CD4-positive, CD25-positive, alpha-beta regulatory T cell (primary cell): ENCODE measurements around the gene KCNH2. TPM values are rescaled to one million over a fixed set of nuclear protein-coding genes. Genes with fewer than 3 reads are reported as not detected.
A peak's percentile ranks its signal among the peaks of the same experiment; 100 is the strongest.

ENCODE experiments used
- ATAC-seq, 2 donors: fragments of 150-1000 bp; cut with Tn5 transposase; one replicate each; pipeline ENCODE4 v1.10.0; 2021; ENCODE audit warnings: low read depth in 2 of 2, moderate number of reproducible peaks in 2 of 2, moderate library complexity in 1 of 2
- DNase-seq, 3 donors: peaks; one replicate each; pipeline versions ENCODE4 v3.0.0 to v3.0.0-alpha.2; 2012 to 2022; ENCODE audit warnings: mixed read lengths in 1 of 3
- H3K27ac ChIP-seq: one replicate; pipeline ENCODE4 v1.7.0; 2013; ENCODE audit warnings: mild to moderate bottlenecking, low read length; ENCODE audit not compliant: insufficient read depth, poor library complexity, severe bottlenecking
- H3K27me3 ChIP-seq: one replicate; pipeline ENCODE4 v1.7.0; 2013; ENCODE audit warnings: low read length; ENCODE audit not compliant: control insufficient read depth, insufficient read depth
- H3K36me3 ChIP-seq: one replicate; pipeline ENCODE4 v1.7.0; 2013; ENCODE audit warnings: mild to moderate bottlenecking, low read length, moderate library complexity; ENCODE audit not compliant: control insufficient read depth, insufficient read depth
- H3K4me1 ChIP-seq: 2 replicates; pipeline ENCODE4 v1.7.0; 2013; ENCODE audit warnings: mild to moderate bottlenecking, low read length; ENCODE audit not compliant: insufficient read depth, control insufficient read depth, poor library complexity, severe bottlenecking
- H3K4me3 ChIP-seq: one replicate; pipeline ENCODE4 v1.7.0; 2013; ENCODE audit warnings: low read depth, mild to moderate bottlenecking, low read length, moderate library complexity
- H3K9me3 ChIP-seq, 2 experiments: 1 replicate in 1 of 2; 2 replicates in 1 of 2; pipeline ENCODE4 v1.7.0; 2013; ENCODE audit warnings: low read length in 2 of 2, mild to moderate bottlenecking in 1 of 2, moderate library complexity in 1 of 2; ENCODE audit not compliant: control insufficient read depth in 2 of 2
- H3K27ac Mint-ChIP-seq, 3 donors: one replicate each; pipeline ENCODE4 v1.8.0; 2020 to 2022; ENCODE audit warnings: mild to moderate bottlenecking in 3 of 3, mixed read lengths in 3 of 3, moderate library complexity in 2 of 3
- H3K27me3 Mint-ChIP-seq: one replicate; pipeline ENCODE4 v1.8.0; 2022; ENCODE audit warnings: mild to moderate bottlenecking, mixed read lengths
- H3K36me3 Mint-ChIP-seq: one replicate; pipeline ENCODE4 v1.8.0; 2020; ENCODE audit warnings: mixed read lengths
- H3K4me1 Mint-ChIP-seq, 4 donors: one replicate each; pipeline ENCODE4 v1.8.0; 2020 to 2022; ENCODE audit warnings: mixed read lengths in 4 of 4, mild to moderate bottlenecking in 1 of 4
- H3K4me3 Mint-ChIP-seq, 4 donors: one replicate each; pipeline ENCODE4 v1.8.0; 2020 to 2022; ENCODE audit warnings: mild to moderate bottlenecking in 4 of 4, mixed read lengths in 4 of 4, moderate library complexity in 3 of 4
- H3K9me3 Mint-ChIP-seq, 7 donors: one replicate each; pipeline ENCODE4 v1.8.0; 2020 to 2022; ENCODE audit warnings: mixed read lengths in 7 of 7, mild to moderate bottlenecking in 3 of 7, moderate library complexity in 2 of 7
- polyA plus RNA-seq, 4 donors: library from polyadenylated mRNA; unstranded; fragments of 300-500 nt; fragmentation: Illumina TruSeq; gene quantifications; one replicate each; pipeline ENCODE4 v1.2.3, GENCODE V29; 2021
- total RNA-seq: library from RNA; stranded (reverse); gene quantifications from one replicate; pipeline ENCODE4 v1.2.3, GENCODE V29; 2022

The KCNH2 gene
- total and polyA plus RNA-seq, 5 donors from 2014 or later, result 0.83 to 3.5 (median 1.6) TPM

DNA sequence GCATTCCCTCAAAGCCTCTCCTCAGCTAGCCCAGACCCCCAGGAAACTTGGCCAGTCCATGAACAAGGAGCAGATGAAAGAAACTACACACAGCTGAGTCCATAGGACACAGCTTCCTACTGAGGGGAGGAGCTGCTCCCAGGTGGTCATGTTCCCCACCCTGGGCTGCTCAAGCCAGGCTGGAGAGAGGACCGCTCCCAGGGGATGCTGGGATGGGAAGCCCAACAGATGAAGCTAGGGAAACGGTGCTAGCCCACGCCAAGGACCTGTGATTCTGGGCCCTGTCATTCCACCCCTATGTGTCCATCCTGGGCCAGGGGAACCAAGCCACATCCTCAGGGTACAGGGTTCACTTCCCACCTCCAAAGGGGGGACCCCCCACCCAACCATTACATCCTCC, 19.0 kb downstream of the KCNH2 start:
- ATAC-seq, result no peak
- no peak for DNase-seq
- Mint-ChIP-seq H3K4me1 (peaks cover 0 to 23% (median 6%) of the 10 kb centered on the region in 4 donors), H3K27ac (no peak overlapping the region), H3K9me3 (no peaks in the 10 kb centered on the region), H3K27me3 (peaks cover 40% of the 10 kb centered on the region), H3K4me3 (no peak overlapping the region), H3K36me3 (peaks cover 5% of the 10 kb centered on the region)
- Histone ChIP-seq H3K36me3 (no peaks in the 10 kb centered on the region), H3K4me3 (no peak overlapping the region), H3K27me3 (peaks cover 5% of the 10 kb centered on the region), H3K9me3 (no peaks in the 10 kb centered on the region), H3K27ac (no peak overlapping the region), H3K4me1 (peaks cover 6% of the 10 kb centered on the region)

GRCh38 chr7:150958597-150958996, 19.5 kb downstream of the KCNH2 start:
- H3K27me3 ChIP-seq, result peaks cover 5% of the 10 kb centered on the region
- peaks cover 5% of the 10 kb centered on the region for H3K36me3 Mint-ChIP-seq
- no peak for DNase-seq
- H3K27ac ChIP-seq, result no peak overlapping the region
- H3K4me3 ChIP-seq, result no peak overlapping the region
- no peak for ATAC-seq
- peaks cover 40% of the 10 kb centered on the region for H3K27me3 Mint-ChIP-seq
- peaks cover 0 to 23% (median 6%) of the 10 kb centered on the region in 4 donors for H3K4me1 Mint-ChIP-seq
- no peaks in the 10 kb centered on the region for H3K36me3 ChIP-seq
- no peak overlapping the region for H3K27ac Mint-ChIP-seq
- no peak overlapping the region for H3K4me3 Mint-ChIP-seq
- H3K9me3 Mint-ChIP-seq, result no peaks in the 10 kb centered on the region
- no peaks in the 10 kb centered on the region for H3K9me3 ChIP-seq
- peaks cover 6% of the 10 kb centered on the region for H3K4me1 ChIP-seq

DNA sequence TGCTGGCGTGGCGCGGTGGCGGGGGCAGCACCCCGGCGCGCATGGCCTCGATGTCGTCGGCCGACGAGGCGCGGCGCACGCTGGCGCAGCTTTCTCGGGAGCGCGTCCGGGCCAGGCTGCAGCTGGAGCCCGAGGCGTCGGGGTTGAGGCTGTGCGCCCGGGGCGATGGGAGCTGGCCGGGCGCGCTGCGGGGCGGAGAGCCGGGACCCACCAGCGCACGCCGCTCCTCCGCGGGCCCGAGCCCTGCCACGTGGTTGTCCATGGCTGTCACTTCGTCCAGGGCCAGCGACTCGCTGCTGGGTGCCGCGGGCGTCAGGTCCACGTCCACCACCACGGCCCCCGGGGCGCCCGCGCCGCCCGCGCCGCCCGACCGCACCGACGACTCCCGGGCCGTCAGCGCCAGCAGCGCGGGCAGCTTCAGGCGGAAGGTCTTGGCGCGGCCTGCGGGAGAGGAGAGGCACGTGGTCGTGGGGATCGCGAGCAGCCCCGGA, 20.0 kb downstream of the KCNH2 start:
- Histone ChIP-seq H3K9me3 (no peaks in the 10 kb centered on the region), H3K4me1 (peaks cover 6% of the 10 kb centered on the region), H3K27me3 (peaks cover 5% of the 10 kb centered on the region), H3K36me3 (no peaks in the 10 kb centered on the region), H3K4me3 (no peak overlapping the region), H3K27ac (no peak overlapping the region)
- peaks cover 5% of the 10 kb centered on the region for H3K36me3 Mint-ChIP-seq
- H3K27ac Mint-ChIP-seq, result no peak overlapping the region
- no peak for DNase-seq
- no peaks in the 10 kb centered on the region for H3K9me3 Mint-ChIP-seq
- peaks cover 40% of the 10 kb centered on the region for H3K27me3 Mint-ChIP-seq
- H3K4me3 Mint-ChIP-seq, result no peak overlapping the region
- peaks cover 0 to 22% (median 6%) of the 10 kb centered on the region in 4 donors for H3K4me1 Mint-ChIP-seq
- ATAC-seq, result no peak

GRCh38 chr7:150957133-150958020, 20.7 kb downstream of the KCNH2 start:
- no peaks in the 10 kb centered on the region for H3K36me3 ChIP-seq
- Mint-ChIP-seq H3K4me1 (peaks cover 0 to 19% (median 6%) of the 10 kb centered on the region in 4 donors), H3K27me3 (peaks cover 36% of the 10 kb centered on the region), H3K9me3 (no peaks in the 10 kb centered on the region), H3K36me3 (peaks cover 5% of the 10 kb centered on the region), H3K27ac (peak overlapping the region in 1 of 3 donors; percentile 8), H3K4me3 (no peak overlapping the region)
- no peak overlapping the region for H3K4me3 ChIP-seq
- no peaks in the 10 kb centered on the region for H3K9me3 ChIP-seq
- DNase-seq, result no peak
- H3K4me1 ChIP-seq, result no peaks in the 10 kb centered on the region
- no peak overlapping the region for H3K27ac ChIP-seq
- no peak for ATAC-seq
- H3K27me3 ChIP-seq, result peaks cover 5% of the 10 kb centered on the region

GRCh38 chr7:150956395-150957132, 21.6 kb downstream of the KCNH2 start:
- Histone ChIP-seq H3K36me3 (no peaks in the 10 kb centered on the region), H3K27ac (no peak overlapping the region), H3K4me1 (no peaks in the 10 kb centered on the region), H3K27me3 (peaks cover 5% of the 10 kb centered on the region), H3K4me3 (no peak overlapping the region), H3K9me3 (no peaks in the 10 kb centered on the region)
- no peak overlapping the region for H3K4me3 Mint-ChIP-seq
- H3K36me3 Mint-ChIP-seq, result peaks cover 6% of the 10 kb centered on the region
- H3K9me3 Mint-ChIP-seq, result no peaks in the 10 kb centered on the region
- H3K4me1 Mint-ChIP-seq, result peaks cover 0 to 19% (median 6%) of the 10 kb centered on the region in 4 donors
- H3K27ac Mint-ChIP-seq, result peak overlapping the region in 1 of 3 donors; percentile 48
- H3K27me3 Mint-ChIP-seq, result peaks cover 36% of the 10 kb centered on the region
- DNase-seq (no peak), ATAC-seq (no peak)

- peaks cover 9% of the 10 kb centered on the region for H3K36me3 Mint-ChIP-seq
- no peak overlapping the region for H3K4me3 Mint-ChIP-seq
- DNase-seq (no peak), ATAC-seq (no peak)
- no peaks in the 10 kb centered on the region for H3K9me3 ChIP-seq
- H3K27me3 ChIP-seq, result peaks cover 5% of the 10 kb centered on the region
- H3K27ac ChIP-seq, result no peak overlapping the region
- H3K4me3 ChIP-seq, result no peak overlapping the region
- H3K36me3 ChIP-seq, result no peaks in the 10 kb centered on the region
- peaks cover 36% of the 10 kb centered on the region for H3K27me3 Mint-ChIP-seq
- no peaks in the 10 kb centered on the region for H3K4me1 ChIP-seq
- no peaks in the 10 kb centered on the region for H3K9me3 Mint-ChIP-seq
- H3K27ac Mint-ChIP-seq, result no peak overlapping the region
- peaks cover 0 to 19% (median 6%) of the 10 kb centered on the region in 4 donors for H3K4me1 Mint-ChIP-seq
Measured at GRCh38 chr7:150955519-150956394, 22.4 kb downstream of the KCNH2 start.

GRCh38 chr7:150954986-150955518, 23.1 kb downstream of the KCNH2 start:
- Mint-ChIP-seq H3K9me3 (no peaks in the 10 kb centered on the region), H3K36me3 (peaks cover 7% of the 10 kb centered on the region), H3K4me3 (no peak overlapping the region), H3K4me1 (peaks cover 0 to 16% (median 6%) of the 10 kb centered on the region in 4 donors), H3K27ac (no peak overlapping the region), H3K27me3 (peaks cover 36% of the 10 kb centered on the region)
- Histone ChIP-seq H3K27ac (no peak overlapping the region), H3K9me3 (no peaks in the 10 kb centered on the region), H3K4me3 (no peak overlapping the region), H3K36me3 (no peaks in the 10 kb centered on the region), H3K27me3 (peaks cover 5% of the 10 kb centered on the region), H3K4me1 (no peaks in the 10 kb centered on the region)
- DNase-seq (no peak), ATAC-seq (no peak)
